Keratinocyte (primary cell): ENCODE results near the gene ANTKMT. TPM values are rescaled to one million over a fixed set of nuclear protein-coding genes. Genes with fewer than 3 reads are reported as not detected.
A peak's percentile ranks its signal among the peaks of the same experiment; 100 is the strongest.

Experiments used
- DNase-seq: peaks from one replicate; pipeline ENCODE4 v3.0.0-alpha.2; 2011; ENCODE audit warnings: low read depth, missing footprints, low spot score
- FAIRE-seq: peaks from 2 replicates; lab custom pipeline; 2011; peaks lifted over from hg19 to GRCh38; lab: Jason Lieb, UNC
- H2AFZ ChIP-seq: 2 replicates; pipeline ENCODE4 v1.6.0; 2012; ENCODE audit warnings: low read length, control low read depth, inconsistent platforms; ENCODE audit not compliant: control insufficient read depth
- H3K27ac ChIP-seq: 2 replicates; pipeline ENCODE4 v1.5.1; 2011; ENCODE audit warnings: low read length; ENCODE audit not compliant: control insufficient read depth, insufficient read depth
- H3K27me3 ChIP-seq: 3 replicates; pipeline ENCODE4 v1.6.0; 2011; ENCODE audit warnings: low read length; ENCODE audit not compliant: control insufficient read depth, insufficient read depth; ENCODE audit errors: extremely low read depth
- H3K36me3 ChIP-seq, 2 experiments: 2 replicates in 1 of 2; 3 replicates in 1 of 2; pipeline ENCODE4 v1.5.1; 2011; ENCODE audit warnings: low read length in 2 of 2, mild to moderate bottlenecking in 1 of 2; ENCODE audit not compliant: control insufficient read depth in 2 of 2, insufficient read depth in 2 of 2; ENCODE audit errors: extremely low read depth in 1 of 2
- H3K4me1 ChIP-seq: 3 replicates; pipeline ENCODE4 v1.5.1; 2011; ENCODE audit warnings: low read length; ENCODE audit not compliant: control insufficient read depth, insufficient read depth; ENCODE audit errors: extremely low read depth
- H3K4me2 ChIP-seq: 3 replicates; pipeline ENCODE4 v1.6.0; 2011; ENCODE audit warnings: low read depth, low read length; ENCODE audit not compliant: control insufficient read depth, insufficient read depth; ENCODE audit errors: extremely low read depth
- H3K4me3 ChIP-seq, 3 experiments: fragments of 200-600 bp in 1 of 3; sonication (generic) in 1 of 3; 2 replicates in 2 of 3; 3 replicates in 1 of 3; pipeline ENCODE4 v1.5.1; 2011 to 2016; ENCODE audit warnings: low read length in 3 of 3, mild to moderate bottlenecking in 3 of 3, control low read depth in 2 of 3, inconsistent platforms in 1 of 3, low read depth in 1 of 3, mixed read lengths in 1 of 3, mixed run types in 1 of 3, moderate library complexity in 1 of 3; ENCODE audit not compliant: control insufficient read depth in 2 of 3, insufficient read depth in 2 of 3; ENCODE audit errors: extremely low read depth in 1 of 3
- H3K79me2 ChIP-seq: 2 replicates; pipeline ENCODE4 v1.6.0; 2012; ENCODE audit warnings: low read length; ENCODE audit not compliant: control insufficient read depth, insufficient read depth
- H3K9ac ChIP-seq: 3 replicates; pipeline ENCODE4 v1.6.0; 2011; ENCODE audit warnings: low read length; ENCODE audit not compliant: control insufficient read depth, insufficient read depth; ENCODE audit errors: extremely low read depth
- H3K9me1 ChIP-seq: 3 replicates; pipeline ENCODE4 v1.6.0; 2011; ENCODE audit warnings: low read length; ENCODE audit not compliant: control insufficient read depth, insufficient read depth; ENCODE audit errors: extremely low read depth
- H3K9me3 ChIP-seq: 2 replicates; pipeline ENCODE4 v1.5.1; 2012; ENCODE audit warnings: low read depth, low read length; ENCODE audit not compliant: control insufficient read depth
- H4K20me1 ChIP-seq: 3 replicates; pipeline ENCODE4 v1.6.0; 2011; ENCODE audit warnings: low read length; ENCODE audit not compliant: control insufficient read depth, insufficient read depth; ENCODE audit errors: extremely low read depth
- EZH2 ChIP-seq: IDR thresholded peaks from one replicate; pipeline ENCODE4 v1.6.1; 2012; ENCODE audit warnings: inconsistent platforms, mild to moderate bottlenecking, low read length, moderate library complexity
- dilution Hi-C: fragments of 300-500 bp; cut with MboI; formaldehyde crosslinking; loops from one replicate; pipeline ENCODE4 v1.7.0; 2020; ENCODE audit warnings: low sequenced_read_pairs; ENCODE audit not compliant: extremely low pct_ligation_motif_present
- polyA plus RNA-seq, 5 experiments: library from polyadenylated mRNA; depleted of rRNA in 3 of 5; stranded (reverse) in 3 of 5; stranded (forward) in 1 of 5; unstranded in 1 of 5; fragments of >200 nt; gene quantifications; 1 replicate in 1 of 5; 2 replicates in 3 of 5; 3 replicates in 1 of 5; pipeline versions ENCODE4 v1.2.1 to v1.2.3, GENCODE V29; 2011 to 2012; ENCODE audit warnings: missing spikeins in 2 of 5, low read depth in 1 of 5, low replicate concordance in 1 of 5
- TF ChIP-seq, protein P1 (sequence below), 3 experiments: IDR thresholded peaks in 1 of 3; conservative IDR thresholded peaks in 1 of 3; optimal IDR thresholded peaks in 1 of 3; 2 replicates in 2 of 3; 3 replicates in 1 of 3; pipeline versions ENCODE3 to v1.5.1; 2011; ENCODE audit warnings: low read length in 3 of 3, mild to moderate bottlenecking in 3 of 3, moderate library complexity in 2 of 3, control low read depth in 1 of 3, inconsistent platforms in 1 of 3; ENCODE audit not compliant: insufficient read depth in 2 of 3; ENCODE audit errors: extremely low read depth in 1 of 3

ANTKMT gene
- polyA plus RNA-seq, 1 donor (not counting 4 experiments of a cell fraction or from before 2014, with no cell fraction given) = 5.6 TPM

GRCh38 chr16:685967-686366, 35.0 kb upstream of the ANTKMT start:
- Histone ChIP-seq H4K20me1 (peaks cover 15% of the 10 kb centered on the region), H3K27ac (no peak overlapping the region), H3K9me3 (no peaks in the 10 kb centered on the region), H3K79me2 (peaks cover 39% of the 10 kb centered on the region), H3K27me3 (peaks cover 2% of the 10 kb centered on the region), H2AFZ (no peak overlapping the region), H3K36me3 (peaks cover 12 to 37% of the 10 kb centered on the region in 2 experiments), H3K9me1 (no peaks in the 10 kb centered on the region), H3K4me1 (peaks cover 33% of the 10 kb centered on the region), H3K4me2 (no peak overlapping the region), H3K9ac (no peak overlapping the region), H3K4me3 (no peak overlapping the region)
- dilution Hi-C loops = no loop called here
- DNase-seq = no peak
- FAIRE-seq = no peak
- TF ChIP-seq, protein P1, sequence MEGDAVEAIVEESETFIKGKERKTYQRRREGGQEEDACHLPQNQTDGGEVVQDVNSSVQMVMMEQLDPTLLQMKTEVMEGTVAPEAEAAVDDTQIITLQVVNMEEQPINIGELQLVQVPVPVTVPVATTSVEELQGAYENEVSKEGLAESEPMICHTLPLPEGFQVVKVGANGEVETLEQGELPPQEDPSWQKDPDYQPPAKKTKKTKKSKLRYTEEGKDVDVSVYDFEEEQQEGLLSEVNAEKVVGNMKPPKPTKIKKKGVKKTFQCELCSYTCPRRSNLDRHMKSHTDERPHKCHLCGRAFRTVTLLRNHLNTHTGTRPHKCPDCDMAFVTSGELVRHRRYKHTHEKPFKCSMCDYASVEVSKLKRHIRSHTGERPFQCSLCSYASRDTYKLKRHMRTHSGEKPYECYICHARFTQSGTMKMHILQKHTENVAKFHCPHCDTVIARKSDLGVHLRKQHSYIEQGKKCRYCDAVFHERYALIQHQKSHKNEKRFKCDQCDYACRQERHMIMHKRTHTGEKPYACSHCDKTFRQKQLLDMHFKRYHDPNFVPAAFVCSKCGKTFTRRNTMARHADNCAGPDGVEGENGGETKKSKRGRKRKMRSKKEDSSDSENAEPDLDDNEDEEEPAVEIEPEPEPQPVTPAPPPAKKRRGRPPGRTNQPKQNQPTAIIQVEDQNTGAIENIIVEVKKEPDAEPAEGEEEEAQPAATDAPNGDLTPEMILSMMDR (optimal IDR thresholded peaks at IDR 0.05 in 1 of 3, IDR thresholded peaks at IDR 0.05 in 1 of 3, conservative IDR thresholded peaks at IDR 0.05 in 1 of 3; ENCODE audit: extremely low read depth in 1 of 3, insufficient read depth in 2 of 3, low read length in 3 of 3) = peak; percentile 36 to 79 (median 72)
- TF ChIP-seq EZH2 = no peak

- peaks cover 32% of the 10 kb centered on the region for H3K79me2 ChIP-seq
- no peak overlapping the region for H2AFZ ChIP-seq
- no peak overlapping the region for H3K4me3 ChIP-seq
- H3K9ac ChIP-seq = no peak overlapping the region
- no peak overlapping the region for H3K4me2 ChIP-seq
- DNase-seq (no peak), FAIRE-seq (no peak)
- H4K20me1 ChIP-seq = peaks cover 8% of the 10 kb centered on the region
- dilution Hi-C loops = no loop called here
- TF ChIP-seq, protein P1 (optimal IDR thresholded peaks at IDR 0.05 in 1 of 3, IDR thresholded peaks at IDR 0.05 in 1 of 3, conservative IDR thresholded peaks at IDR 0.05 in 1 of 3; ENCODE audit: extremely low read depth in 1 of 3, insufficient read depth in 2 of 3, low read length in 3 of 3) = no peak
- TF ChIP-seq EZH2 = no peak
- no peaks in the 10 kb centered on the region for H3K9me3 ChIP-seq
- H3K9me1 ChIP-seq = no peaks in the 10 kb centered on the region
- no peak overlapping the region for H3K27ac ChIP-seq
- H3K4me1 ChIP-seq = peaks cover 28% of the 10 kb centered on the region
- peaks cover 7% of the 10 kb centered on the region for H3K27me3 ChIP-seq
- peaks cover 10 to 33% of the 10 kb centered on the region in 2 experiments for H3K36me3 ChIP-seq
Measured at GRCh38 chr16:686459-687260, 34.3 kb upstream of the ANTKMT start.
